ENCODE results near the gene CASZ1. TPM values are rescaled to one million over a fixed set of nuclear protein-coding genes. Genes with fewer than 3 reads are reported as not detected.

CASZ1 gene
- total RNA-seq, 1 donor from 2014 or later = 23.6 TPM

DNA sequence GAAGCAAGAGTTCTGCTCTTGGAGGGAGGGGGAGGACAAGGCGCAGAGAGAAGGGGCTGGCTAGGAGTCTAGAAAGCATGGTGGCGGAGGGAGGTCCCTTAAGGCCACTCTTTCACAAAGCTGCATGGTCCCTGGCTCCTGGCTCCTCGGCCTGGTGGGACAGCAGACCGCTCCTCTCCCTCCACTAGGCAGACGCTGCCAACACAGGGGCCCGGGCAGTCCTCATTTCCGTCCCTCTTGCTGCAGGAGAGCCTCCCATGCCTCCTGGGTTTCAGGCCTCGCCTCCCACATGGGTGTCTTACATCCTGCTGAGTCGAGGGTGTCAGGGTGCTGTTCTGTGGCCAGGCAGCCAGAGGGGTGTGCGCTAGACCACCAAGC lies 108.0 kb downstream of the CASZ1 start:
- Mint-ChIP-seq H3K4me1 (ENCODE audit: low read depth) (peaks cover 40% of the 10 kb centered on the region), H3K27me3 (peaks cover 6% of the 10 kb centered on the region), H3K9me3 (ENCODE audit: low read depth) (no peaks in the 10 kb centered on the region), H3K36me3 (ENCODE audit: insufficient read depth) (no peaks in the 10 kb centered on the region), H3K27ac (no peak overlapping the region), H3K4me3 (ENCODE audit: low read depth) (no peak overlapping the region)
- no peak for DNase-seq (ENCODE audit: low spot score, unreplicated experiment)
- TF ChIP-seq, protein P1, sequence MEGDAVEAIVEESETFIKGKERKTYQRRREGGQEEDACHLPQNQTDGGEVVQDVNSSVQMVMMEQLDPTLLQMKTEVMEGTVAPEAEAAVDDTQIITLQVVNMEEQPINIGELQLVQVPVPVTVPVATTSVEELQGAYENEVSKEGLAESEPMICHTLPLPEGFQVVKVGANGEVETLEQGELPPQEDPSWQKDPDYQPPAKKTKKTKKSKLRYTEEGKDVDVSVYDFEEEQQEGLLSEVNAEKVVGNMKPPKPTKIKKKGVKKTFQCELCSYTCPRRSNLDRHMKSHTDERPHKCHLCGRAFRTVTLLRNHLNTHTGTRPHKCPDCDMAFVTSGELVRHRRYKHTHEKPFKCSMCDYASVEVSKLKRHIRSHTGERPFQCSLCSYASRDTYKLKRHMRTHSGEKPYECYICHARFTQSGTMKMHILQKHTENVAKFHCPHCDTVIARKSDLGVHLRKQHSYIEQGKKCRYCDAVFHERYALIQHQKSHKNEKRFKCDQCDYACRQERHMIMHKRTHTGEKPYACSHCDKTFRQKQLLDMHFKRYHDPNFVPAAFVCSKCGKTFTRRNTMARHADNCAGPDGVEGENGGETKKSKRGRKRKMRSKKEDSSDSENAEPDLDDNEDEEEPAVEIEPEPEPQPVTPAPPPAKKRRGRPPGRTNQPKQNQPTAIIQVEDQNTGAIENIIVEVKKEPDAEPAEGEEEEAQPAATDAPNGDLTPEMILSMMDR (IDR thresholded peaks at IDR 0.05; ENCODE audit: unreplicated experiment) = no peak

DNA sequence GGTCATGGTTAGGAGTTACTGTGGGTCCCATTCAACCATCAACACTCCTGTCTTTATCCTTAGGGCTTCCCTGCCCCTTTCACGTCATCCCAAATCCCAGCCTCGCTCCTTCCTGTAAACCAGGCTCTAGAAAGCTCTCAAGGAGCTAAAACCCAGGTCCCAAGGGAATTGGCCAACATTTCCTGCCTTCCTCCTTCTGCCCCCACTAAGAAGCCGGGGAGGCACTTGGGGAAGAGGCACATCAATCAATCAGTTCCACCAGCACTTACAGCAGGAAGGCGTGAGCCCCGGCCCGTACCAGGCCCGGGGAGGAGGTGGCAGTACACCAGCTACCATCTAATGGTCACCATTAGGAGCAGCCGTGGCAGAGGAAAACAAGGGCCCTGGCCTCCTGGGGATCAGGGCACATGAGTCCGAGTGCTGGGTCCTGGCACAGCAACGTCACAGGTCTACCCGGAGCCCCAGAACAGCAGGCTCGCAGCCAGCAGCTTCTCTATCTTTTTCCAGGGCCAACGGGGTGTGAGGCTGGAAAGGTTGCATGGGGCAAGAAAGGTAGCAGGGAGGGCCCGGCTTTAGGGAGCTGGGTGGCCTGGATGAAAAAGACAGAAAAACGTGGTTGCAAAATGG lies 108.6 kb downstream of the CASZ1 start:
- Mint-ChIP-seq H3K4me1 (ENCODE audit: low read depth) (peaks cover 42% of the 10 kb centered on the region), H3K4me3 (ENCODE audit: low read depth) (no peak overlapping the region), H3K27ac (peak overlapping the region; percentile 80), H3K27me3 (peaks cover 12% of the 10 kb centered on the region), H3K36me3 (ENCODE audit: insufficient read depth) (no peaks in the 10 kb centered on the region), H3K9me3 (ENCODE audit: low read depth) (no peaks in the 10 kb centered on the region)
- TF ChIP-seq, protein P1 (IDR thresholded peaks at IDR 0.05; ENCODE audit: unreplicated experiment) = no peak
- no peak for DNase-seq (ENCODE audit: low spot score, unreplicated experiment)

DNA sequence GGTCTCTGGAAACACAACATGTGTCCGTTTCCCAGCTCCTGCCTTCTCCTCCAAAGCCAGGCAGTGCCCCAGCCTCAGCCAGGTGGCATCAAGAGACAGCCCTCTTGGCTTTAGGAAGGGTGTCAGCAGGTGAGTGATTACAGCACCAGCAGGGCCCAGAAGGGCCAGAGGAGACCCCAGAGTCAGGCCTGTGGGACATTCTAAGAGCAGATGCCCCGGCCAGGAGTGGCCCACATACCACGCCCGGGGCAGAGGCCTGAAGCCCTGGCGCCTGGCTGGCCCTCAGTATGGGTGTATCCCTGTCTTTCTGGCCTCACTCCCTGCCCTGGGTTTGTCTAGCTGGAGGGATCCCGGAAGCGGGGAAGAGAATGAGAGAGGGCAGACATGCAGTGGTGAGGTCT lies 109.2 kb downstream of the CASZ1 start:
- H3K4me3 Mint-ChIP-seq (ENCODE audit: low read depth) = peak overlapping the region; percentile 50
- H3K4me1 Mint-ChIP-seq (ENCODE audit: low read depth) = peaks cover 44% of the 10 kb centered on the region
- no peaks in the 10 kb centered on the region for H3K9me3 Mint-ChIP-seq (ENCODE audit: low read depth)
- no peaks in the 10 kb centered on the region for H3K36me3 Mint-ChIP-seq (ENCODE audit: insufficient read depth)
- TF ChIP-seq, protein P1 (IDR thresholded peaks at IDR 0.05; ENCODE audit: unreplicated experiment) = no peak
- H3K27me3 Mint-ChIP-seq = peaks cover 15% of the 10 kb centered on the region
- H3K27ac Mint-ChIP-seq = peak overlapping the region; percentile 84
- no peak for DNase-seq (ENCODE audit: low spot score, unreplicated experiment)

DNA sequence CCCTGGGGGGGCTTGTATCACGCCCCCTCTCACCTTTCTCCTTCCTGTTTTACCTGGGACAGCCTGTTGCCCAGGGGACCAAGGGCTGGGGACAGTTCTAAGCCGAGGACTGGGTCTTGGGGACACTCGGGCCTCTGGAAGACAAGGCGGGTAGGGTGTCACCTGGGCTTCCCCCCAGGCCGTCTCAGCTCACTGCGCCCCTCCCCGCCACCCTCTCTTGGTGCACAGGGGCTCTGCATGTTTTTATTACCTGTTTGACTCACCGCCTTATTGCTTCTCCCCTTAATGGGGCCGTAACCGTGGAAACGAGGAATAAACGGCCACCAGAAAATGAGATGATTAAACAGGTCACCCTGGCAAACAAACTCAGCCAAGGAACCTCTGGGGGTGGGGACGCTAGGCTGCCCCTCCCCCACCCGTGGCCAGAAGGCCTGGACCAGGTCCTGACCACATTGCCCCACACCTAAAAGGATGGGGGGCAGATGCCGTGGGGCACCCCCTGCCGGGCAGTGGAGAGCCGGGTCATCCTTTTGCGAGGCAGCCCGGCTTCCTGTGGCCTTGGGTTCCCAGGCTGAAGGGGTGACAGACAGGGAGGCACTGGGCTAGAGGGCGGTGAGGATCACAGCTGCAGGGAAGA lies 109.9 kb downstream of the CASZ1 start:
- Mint-ChIP-seq H3K4me3 (ENCODE audit: low read depth) (peak overlapping the region; percentile 47), H3K27ac (peak overlapping the region; percentile 91), H3K36me3 (ENCODE audit: insufficient read depth) (no peaks in the 10 kb centered on the region), H3K4me1 (ENCODE audit: low read depth) (peaks cover 51% of the 10 kb centered on the region), H3K27me3 (peaks cover 20% of the 10 kb centered on the region), H3K9me3 (ENCODE audit: low read depth) (no peaks in the 10 kb centered on the region)
- no peak for DNase-seq (ENCODE audit: low spot score, unreplicated experiment)
- TF ChIP-seq, protein P1 (IDR thresholded peaks at IDR 0.05; ENCODE audit: unreplicated experiment) = peak; percentile 29

DNA sequence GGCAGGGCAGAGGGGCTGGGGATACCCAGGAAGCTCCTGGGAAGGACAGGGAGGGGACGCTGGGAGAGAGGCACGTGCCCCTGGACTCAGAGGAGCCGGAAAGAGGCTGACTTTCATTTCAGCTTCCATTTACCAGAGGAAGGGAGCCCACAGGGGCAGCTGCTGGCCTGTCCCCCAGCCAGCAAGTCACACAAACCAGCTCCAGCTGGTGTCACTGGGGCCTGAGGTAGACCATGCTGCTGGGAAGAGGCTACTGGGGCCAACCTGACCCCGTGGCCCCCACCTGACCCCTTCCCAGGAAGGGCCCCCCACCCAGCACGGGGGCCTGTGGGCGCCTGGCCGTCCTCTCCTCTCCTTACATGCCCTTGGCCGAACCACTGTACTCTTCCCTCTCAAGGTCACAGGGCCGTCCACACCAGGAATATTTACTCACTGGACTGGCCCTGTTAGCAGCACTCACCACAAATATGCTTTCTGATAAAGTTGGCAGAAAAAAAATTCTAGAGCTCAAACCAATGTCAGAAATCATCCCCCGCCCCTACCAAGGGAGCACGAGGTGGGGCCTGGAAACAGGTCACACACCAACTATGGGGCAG lies 110.5 kb downstream of the CASZ1 start:
- Mint-ChIP-seq H3K4me3 (ENCODE audit: low read depth) (peak overlapping the region; percentile 47), H3K9me3 (ENCODE audit: low read depth) (no peaks in the 10 kb centered on the region), H3K27ac (peak overlapping the region; percentile 91), H3K4me1 (ENCODE audit: low read depth) (peaks cover 57% of the 10 kb centered on the region), H3K27me3 (peaks cover 23% of the 10 kb centered on the region), H3K36me3 (ENCODE audit: insufficient read depth) (no peaks in the 10 kb centered on the region)
- TF ChIP-seq, protein P1 (IDR thresholded peaks at IDR 0.05; ENCODE audit: unreplicated experiment) = no peak
- no peak for DNase-seq (ENCODE audit: low spot score, unreplicated experiment)
